ENCODE data around the gene TULP1.

DNA sequence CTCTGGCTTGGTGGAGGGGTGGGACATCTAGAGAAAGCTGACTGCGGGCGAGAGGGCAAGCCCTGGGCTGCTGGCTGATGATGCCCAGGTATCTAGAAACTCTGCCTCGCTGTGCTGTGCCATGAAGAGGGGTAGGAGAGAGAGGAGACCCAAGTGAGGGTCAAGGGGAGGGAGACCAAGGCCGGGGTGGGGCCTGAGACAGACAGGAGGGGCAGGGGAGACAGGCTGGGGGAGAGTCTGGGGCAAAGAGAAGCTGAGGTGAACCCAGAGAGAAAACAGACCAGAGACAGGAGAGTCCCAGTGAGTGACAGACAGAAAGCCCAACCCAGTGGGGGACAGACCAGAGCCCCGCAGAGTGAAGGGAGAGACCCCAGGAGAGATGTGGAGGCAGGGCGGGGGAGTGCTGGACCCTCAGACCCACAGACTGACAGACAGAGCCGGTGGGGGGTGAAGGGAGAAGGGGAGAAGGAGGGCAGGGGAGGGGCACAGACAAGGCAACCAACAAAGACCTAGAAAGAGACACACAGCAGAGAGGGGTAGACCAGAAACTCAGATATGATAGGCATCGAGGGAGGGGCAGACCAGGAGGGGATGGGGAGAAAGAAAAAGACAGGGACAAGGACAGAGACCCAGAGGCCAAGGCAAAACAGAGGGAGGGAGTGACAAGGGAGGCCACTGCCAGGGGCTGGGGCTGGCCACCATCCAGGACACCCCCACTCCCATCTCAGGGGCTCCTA, 21.7 kb downstream of the TULP1 start:
- TF ChIP-seq, protein P1, sequence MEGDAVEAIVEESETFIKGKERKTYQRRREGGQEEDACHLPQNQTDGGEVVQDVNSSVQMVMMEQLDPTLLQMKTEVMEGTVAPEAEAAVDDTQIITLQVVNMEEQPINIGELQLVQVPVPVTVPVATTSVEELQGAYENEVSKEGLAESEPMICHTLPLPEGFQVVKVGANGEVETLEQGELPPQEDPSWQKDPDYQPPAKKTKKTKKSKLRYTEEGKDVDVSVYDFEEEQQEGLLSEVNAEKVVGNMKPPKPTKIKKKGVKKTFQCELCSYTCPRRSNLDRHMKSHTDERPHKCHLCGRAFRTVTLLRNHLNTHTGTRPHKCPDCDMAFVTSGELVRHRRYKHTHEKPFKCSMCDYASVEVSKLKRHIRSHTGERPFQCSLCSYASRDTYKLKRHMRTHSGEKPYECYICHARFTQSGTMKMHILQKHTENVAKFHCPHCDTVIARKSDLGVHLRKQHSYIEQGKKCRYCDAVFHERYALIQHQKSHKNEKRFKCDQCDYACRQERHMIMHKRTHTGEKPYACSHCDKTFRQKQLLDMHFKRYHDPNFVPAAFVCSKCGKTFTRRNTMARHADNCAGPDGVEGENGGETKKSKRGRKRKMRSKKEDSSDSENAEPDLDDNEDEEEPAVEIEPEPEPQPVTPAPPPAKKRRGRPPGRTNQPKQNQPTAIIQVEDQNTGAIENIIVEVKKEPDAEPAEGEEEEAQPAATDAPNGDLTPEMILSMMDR (IDR thresholded peaks at IDR 0.05): no peak
- no peak for TF ChIP-seq POLR2A (IDR thresholded peaks at IDR 0.05)
